ENCODE results near the gene OCIAD2. TPM values are rescaled to one million over a fixed set of nuclear protein-coding genes. Genes with fewer than 3 reads are reported as not detected.

The OCIAD2 gene
- total RNA-seq, 4 donors from 2014 or later, result 4.4 to 71.7 (median 30.3) TPM

DNA sequence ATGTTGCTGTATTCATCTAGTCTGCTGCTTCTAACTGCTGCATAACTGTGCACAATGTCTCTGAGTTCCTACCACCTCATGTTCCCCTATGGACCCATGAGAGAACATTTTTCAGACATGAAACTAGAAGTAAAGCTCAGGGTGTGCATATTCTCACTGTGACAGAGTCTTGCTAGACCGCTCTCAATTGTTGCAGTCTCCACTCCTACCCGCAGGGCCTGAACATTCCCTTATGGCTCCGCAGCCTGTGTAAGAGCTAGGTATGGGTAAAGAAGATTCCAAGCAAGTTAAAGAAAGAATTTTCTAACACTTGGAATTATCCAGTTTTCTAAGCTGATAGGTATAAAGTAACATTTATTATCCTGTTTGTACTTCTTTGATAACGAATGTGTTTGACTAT, 5.4 kb downstream of the OCIAD2 start:
- intact Hi-C loops (cut with DNase I; ENCODE audit: low total_unique reads), result no loop called here
- Histone ChIP-seq H3K27me3 (no peaks in the 10 kb centered on the region), H3K4me3 (no peak overlapping the region), H3K4me1 (peaks cover 4 to 21% (median 9%) of the 10 kb centered on the region in 4 donors), H3K9me3 (no peaks in the 10 kb centered on the region), H3K36me3 (peaks cover 0 to 18% (median 0%) of the 10 kb centered on the region in 4 donors), H3K27ac (no peak overlapping the region)
- no peak for TF ChIP-seq POLR2AphosphoS5 (IDR thresholded peaks at IDR 0.05)
- no peak for TF ChIP-seq EP300 (IDR thresholded peaks at IDR 0.05; ENCODE audit: low read depth)
- no peak for TF ChIP-seq POLR2A (IDR thresholded peaks at IDR 0.05)
- TF ChIP-seq, protein P1, sequence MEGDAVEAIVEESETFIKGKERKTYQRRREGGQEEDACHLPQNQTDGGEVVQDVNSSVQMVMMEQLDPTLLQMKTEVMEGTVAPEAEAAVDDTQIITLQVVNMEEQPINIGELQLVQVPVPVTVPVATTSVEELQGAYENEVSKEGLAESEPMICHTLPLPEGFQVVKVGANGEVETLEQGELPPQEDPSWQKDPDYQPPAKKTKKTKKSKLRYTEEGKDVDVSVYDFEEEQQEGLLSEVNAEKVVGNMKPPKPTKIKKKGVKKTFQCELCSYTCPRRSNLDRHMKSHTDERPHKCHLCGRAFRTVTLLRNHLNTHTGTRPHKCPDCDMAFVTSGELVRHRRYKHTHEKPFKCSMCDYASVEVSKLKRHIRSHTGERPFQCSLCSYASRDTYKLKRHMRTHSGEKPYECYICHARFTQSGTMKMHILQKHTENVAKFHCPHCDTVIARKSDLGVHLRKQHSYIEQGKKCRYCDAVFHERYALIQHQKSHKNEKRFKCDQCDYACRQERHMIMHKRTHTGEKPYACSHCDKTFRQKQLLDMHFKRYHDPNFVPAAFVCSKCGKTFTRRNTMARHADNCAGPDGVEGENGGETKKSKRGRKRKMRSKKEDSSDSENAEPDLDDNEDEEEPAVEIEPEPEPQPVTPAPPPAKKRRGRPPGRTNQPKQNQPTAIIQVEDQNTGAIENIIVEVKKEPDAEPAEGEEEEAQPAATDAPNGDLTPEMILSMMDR (IDR thresholded peaks at IDR 0.05), result no peak
- in situ Hi-C loops (cut with MboI; ENCODE audit: low pct_ligation_motif_present in 1 of 4, low pct_unique_long_range_greater_than_20kb in 1 of 4, low sequenced_read_pairs in 3 of 4), result no loop called here
- no peak for DNase-seq
- 98 to 100% methylated on average over 4 of the region's 4 CpGs for WGBS, 2 donors (ENCODE audit: low coverage in 1 of 2)

GRCh38 chr4:48899950-48900349, 6.6 kb downstream of the OCIAD2 start:
- peaks cover 0 to 18% (median under 1%) of the 10 kb centered on the region in 4 donors for H3K36me3 ChIP-seq
- TF ChIP-seq POLR2A (IDR thresholded peaks at IDR 0.05), result no peak
- TF ChIP-seq, protein P1 (IDR thresholded peaks at IDR 0.05), result no peak
- TF ChIP-seq EP300 (IDR thresholded peaks at IDR 0.05; ENCODE audit: low read depth), result no peak
- no peak for TF ChIP-seq POLR2AphosphoS5 (IDR thresholded peaks at IDR 0.05)
- no peak overlapping the region for H3K27ac ChIP-seq
- no peaks in the 10 kb centered on the region for H3K9me3 ChIP-seq
- no peaks in the 10 kb centered on the region for H3K27me3 ChIP-seq
- no peak overlapping the region for H3K4me3 ChIP-seq
- in situ Hi-C loops (cut with MboI; ENCODE audit: low pct_ligation_motif_present in 1 of 4, low pct_unique_long_range_greater_than_20kb in 1 of 4, low sequenced_read_pairs in 3 of 4), result no loop called here
- no peak for DNase-seq
- intact Hi-C loops (cut with DNase I; ENCODE audit: low total_unique reads), result no loop called here
- H3K4me1 ChIP-seq, result peaks cover 0 to 10% (median under 1%) of the 10 kb centered on the region in 4 donors
- 94 to 100% methylated on average over 4 of the region's 4 CpGs for WGBS, 2 donors (ENCODE audit: low coverage in 1 of 2)

DNA sequence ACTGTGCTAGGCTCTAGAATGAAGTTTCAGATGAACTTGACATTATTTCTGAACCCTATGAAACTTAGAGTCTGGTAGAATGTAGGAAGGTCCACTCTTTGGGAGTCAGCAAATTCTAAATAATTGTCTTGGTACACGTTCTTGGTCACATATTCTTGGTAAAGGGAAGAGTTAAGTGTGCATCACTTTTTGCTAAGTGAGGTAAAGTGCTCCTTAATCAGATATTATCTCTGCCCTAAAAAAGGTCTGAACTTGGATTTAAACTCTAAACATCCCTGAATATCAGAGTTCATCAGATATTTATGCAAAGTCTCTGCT, 7.2 kb downstream of the OCIAD2 start:
- Histone ChIP-seq H3K36me3 (peaks cover 0 to 19% (median 2%) of the 10 kb centered on the region in 4 donors), H3K4me3 (no peak overlapping the region), H3K9me3 (no peaks in the 10 kb centered on the region), H3K27me3 (no peaks in the 10 kb centered on the region), H3K4me1 (peaks cover 0 to 8% (median 0%) of the 10 kb centered on the region in 4 donors), H3K27ac (no peak overlapping the region)
- in situ Hi-C loops (cut with MboI; ENCODE audit: low pct_ligation_motif_present in 1 of 4, low pct_unique_long_range_greater_than_20kb in 1 of 4, low sequenced_read_pairs in 3 of 4) (no loop called here), intact Hi-C loops (cut with DNase I; ENCODE audit: low total_unique reads) (no loop called here)
- WGBS, 2 donors (ENCODE audit: low coverage in 1 of 2), result 50 to 78% methylated on average over 1 of the region's 1 CpG
- no peak for DNase-seq
- TF ChIP-seq, protein P1 (IDR thresholded peaks at IDR 0.05), result no peak
- no peak for TF ChIP-seq EP300 (IDR thresholded peaks at IDR 0.05; ENCODE audit: low read depth)
- no peak for TF ChIP-seq POLR2AphosphoS5 (IDR thresholded peaks at IDR 0.05)
- TF ChIP-seq POLR2A (IDR thresholded peaks at IDR 0.05), result no peak

DNA sequence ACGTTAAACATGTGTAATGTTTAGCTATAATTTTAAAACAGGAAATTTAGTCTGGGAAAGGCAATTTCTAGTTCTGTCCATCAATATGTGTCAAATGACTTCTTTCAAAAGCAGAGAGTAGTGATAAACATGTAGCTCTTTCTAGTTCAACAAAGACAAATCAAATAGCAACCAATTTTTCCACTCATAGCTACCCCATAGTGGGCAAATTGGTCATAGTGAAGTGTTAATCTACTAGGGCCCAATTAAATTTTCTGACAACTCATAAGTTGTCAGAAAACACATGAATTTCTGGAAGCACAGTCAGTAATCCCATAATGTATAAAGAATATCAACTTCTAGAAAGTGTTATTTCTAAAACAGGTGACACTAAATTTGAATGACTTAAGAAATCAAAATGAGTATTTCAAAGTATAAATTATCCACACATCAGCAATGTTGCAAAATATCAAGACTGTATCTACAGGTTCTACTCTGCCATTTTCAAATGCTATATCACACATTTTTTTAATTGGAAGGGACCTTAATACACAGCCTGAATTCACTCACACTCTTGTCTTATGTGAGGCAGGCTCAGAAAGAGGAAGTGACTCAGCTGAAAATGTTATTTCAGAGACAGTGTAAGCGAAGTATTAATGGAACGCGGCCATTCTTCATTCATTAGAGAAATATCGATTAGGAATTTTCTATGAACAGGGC, 7.7 kb downstream of the OCIAD2 start:
- H3K36me3 ChIP-seq, result peaks cover 0 to 24% (median 2%) of the 10 kb centered on the region in 4 donors
- H3K9me3 ChIP-seq, result no peaks in the 10 kb centered on the region
- no peak overlapping the region for H3K27ac ChIP-seq
- intact Hi-C loops (cut with DNase I; ENCODE audit: low total_unique reads) (no loop called here), in situ Hi-C loops (cut with MboI; ENCODE audit: low pct_ligation_motif_present in 1 of 4, low pct_unique_long_range_greater_than_20kb in 1 of 4, low sequenced_read_pairs in 3 of 4) (no loop called here)
- WGBS, 2 donors (ENCODE audit: low coverage in 1 of 2), result 69 to 79% methylated on average over 5 of the region's 5 CpGs
- no peak for DNase-seq
- peaks cover 0 to 8% (median 0%) of the 10 kb centered on the region in 4 donors for H3K4me1 ChIP-seq
- TF ChIP-seq, protein P1 (IDR thresholded peaks at IDR 0.05), result no peak
- TF ChIP-seq POLR2AphosphoS5 (IDR thresholded peaks at IDR 0.05), result no peak
- TF ChIP-seq POLR2A (IDR thresholded peaks at IDR 0.05), result no peak
- TF ChIP-seq EP300 (IDR thresholded peaks at IDR 0.05; ENCODE audit: low read depth), result no peak
- H3K27me3 ChIP-seq, result no peaks in the 10 kb centered on the region
- H3K4me3 ChIP-seq, result no peak overlapping the region
